Fibroblast of skin of back (primary cell): ENCODE results near the gene CDKN1C.
A peak's percentile ranks its signal among the peaks of the same experiment; 100 is the strongest.
"Not testable (repeated sequence)": the region's sequence is repeated elsewhere in the genome, so short reads cannot be mapped to it uniquely, and the experiment has no call there.

Experiments used
- DNase-seq: peaks from one replicate; pipeline ENCODE4 v3.0.0-alpha.2; 2013

CDKN1C gene

GRCh38 chr11:2922655-2923054 lies 37.1 kb upstream of the CDKN1C start:
- DNase-seq = no peak

- DNase-seq = no peak
These were observed 36.3 kb upstream of the CDKN1C start for GRCh38 chr11:2921742-2922493.

GRCh38 chr11:2921261-2921660 lies 35.7 kb upstream of the CDKN1C start:
- no peak for DNase-seq

- DNase-seq = no peak
These were observed 34.8 kb upstream of the CDKN1C start for GRCh38 chr11:2920343-2920742.

- no peak for DNase-seq
These were observed 34.3 kb upstream of the CDKN1C start for GRCh38 chr11:2919837-2920236.

GRCh38 chr11:2919188-2919587 lies 33.6 kb upstream of the CDKN1C start:
- no peak for DNase-seq

- no peak for DNase-seq
These were observed 32.4 kb upstream of the CDKN1C start for GRCh38 chr11:2917842-2918490.

GRCh38 chr11:2916892-2917645 lies 31.5 kb upstream of the CDKN1C start:
- DNase-seq = no peak

- no peak for DNase-seq
These were observed 30.7 kb upstream of the CDKN1C start for GRCh38 chr11:2916114-2916891.

- no peak for DNase-seq
These were observed 29.9 kb upstream of the CDKN1C start for GRCh38 chr11:2915473-2915872.

- peak; percentile 33 for DNase-seq
These were observed 29.1 kb upstream of the CDKN1C start for GRCh38 chr11:2914455-2915195.

GRCh38 chr11:2913776-2914175 lies 28.2 kb upstream of the CDKN1C start:
- no peak for DNase-seq

GRCh38 chr11:2913019-2913431 lies 27.4 kb upstream of the CDKN1C start:
- DNase-seq = peak; percentile 75

- peak; percentile 94 for DNase-seq
These were observed 26.9 kb upstream of the CDKN1C start for GRCh38 chr11:2912498-2912897.

GRCh38 chr11:2911785-2912391 lies 26.3 kb upstream of the CDKN1C start:
- no peak for DNase-seq

GRCh38 chr11:2911088-2911784 lies 25.7 kb upstream of the CDKN1C start:
- no peak for DNase-seq

- DNase-seq = no peak
These were observed 24.9 kb upstream of the CDKN1C start for GRCh38 chr11:2910401-2910955.

- no peak for DNase-seq
These were observed 23.7 kb upstream of the CDKN1C start for GRCh38 chr11:2909133-2909902.

- DNase-seq = no peak
These were observed 22.6 kb upstream of the CDKN1C start for GRCh38 chr11:2908130-2908529.

- not testable (repeated sequence) for DNase-seq
These were observed 19.7 kb upstream of the CDKN1C start for GRCh38 chr11:2905299-2905698.
